ENCODE results near the gene VAV3.

- no peak for TF ChIP-seq CTCF (IDR thresholded peaks at IDR 0.05; ENCODE audit: low read depth, low read length, poor library complexity, severe bottlenecking)
- TF ChIP-seq EZH2phosphoT487 (IDR thresholded peaks at IDR 0.05; ENCODE audit: borderline replicate concordance, low read length), result no peak
Measured at GRCh38 chr1:107843989-107844388, 121.0 kb downstream of the VAV3 start.
